Non-pigmented ciliary epithelial cell (primary cell): ENCODE measurements around the gene FTO.

ENCODE experiments used
- DNase-seq: peaks from one replicate; pipeline ENCODE4 v3.0.0-alpha.2; 2010; ENCODE audit warnings: low read depth

The FTO gene

GRCh38 chr16:53784291-53784690 lies 80.3 kb downstream of the FTO start:
- no peak for DNase-seq

DNA sequence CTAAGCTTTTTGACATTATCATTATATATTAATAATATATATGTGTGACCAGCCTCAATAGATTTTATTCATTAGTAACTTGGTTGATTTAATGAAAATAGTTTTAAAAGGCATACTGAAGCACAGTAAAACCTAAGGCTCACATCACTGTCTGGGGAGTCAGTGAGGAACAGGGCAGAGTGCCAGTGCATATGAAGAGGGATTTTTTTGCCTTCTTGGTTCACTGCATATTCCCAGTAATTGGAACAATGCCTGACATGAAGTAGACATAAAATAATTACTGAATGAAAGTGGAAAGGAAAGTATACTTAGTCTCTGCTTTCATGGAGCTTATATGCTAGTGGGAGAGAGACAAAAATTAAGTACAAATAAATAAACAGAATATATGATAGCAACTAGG lies 81.1 kb downstream of the FTO start:
- no peak for DNase-seq

DNA sequence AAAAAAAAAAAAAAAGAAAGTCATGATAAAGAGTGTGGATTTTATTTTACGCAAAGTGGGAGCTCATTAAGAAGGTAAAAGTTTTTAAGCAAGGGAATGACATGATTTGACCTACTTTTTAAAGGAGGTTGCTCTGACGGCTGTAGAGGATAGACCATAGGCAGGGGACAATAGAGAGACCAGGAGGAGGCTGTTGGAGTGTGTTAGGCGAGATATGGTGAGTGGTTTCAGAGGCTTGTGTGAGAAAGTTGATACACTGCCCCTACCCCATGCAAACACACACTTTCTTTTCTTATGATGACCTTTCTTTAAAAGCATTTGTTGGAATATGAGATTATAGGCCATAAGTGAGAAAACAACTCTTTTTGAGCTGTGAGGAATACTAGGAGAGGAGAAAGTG lies 82.0 kb downstream of the FTO start:
- no peak for DNase-seq

- DNase-seq, result no peak
Measured at GRCh38 chr16:53787423-53787822, 83.5 kb downstream of the FTO start.

DNA sequence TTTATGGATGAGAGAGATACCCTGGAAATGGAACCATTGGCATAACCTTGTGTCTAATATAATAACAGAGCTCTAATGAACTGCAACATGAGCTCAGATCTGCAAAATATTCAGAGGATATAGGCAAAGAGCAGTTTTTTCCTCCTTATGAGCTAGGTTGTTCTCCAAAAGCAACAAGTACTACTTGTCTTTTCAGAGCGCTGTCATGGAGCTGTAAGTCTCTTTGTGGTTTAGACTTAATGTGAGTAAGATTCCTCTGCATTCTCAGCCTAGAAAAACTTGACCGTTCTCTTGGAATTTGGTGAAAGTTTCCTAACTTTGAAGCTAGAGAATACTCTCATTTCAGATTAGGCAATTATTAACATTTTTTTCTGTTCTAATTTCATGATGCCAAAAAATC lies 85.2 kb downstream of the FTO start:
- DNase-seq, result peak; percentile 69

- no peak for DNase-seq
Measured at GRCh38 chr16:53792161-53792951, 88.4 kb downstream of the FTO start.

DNA sequence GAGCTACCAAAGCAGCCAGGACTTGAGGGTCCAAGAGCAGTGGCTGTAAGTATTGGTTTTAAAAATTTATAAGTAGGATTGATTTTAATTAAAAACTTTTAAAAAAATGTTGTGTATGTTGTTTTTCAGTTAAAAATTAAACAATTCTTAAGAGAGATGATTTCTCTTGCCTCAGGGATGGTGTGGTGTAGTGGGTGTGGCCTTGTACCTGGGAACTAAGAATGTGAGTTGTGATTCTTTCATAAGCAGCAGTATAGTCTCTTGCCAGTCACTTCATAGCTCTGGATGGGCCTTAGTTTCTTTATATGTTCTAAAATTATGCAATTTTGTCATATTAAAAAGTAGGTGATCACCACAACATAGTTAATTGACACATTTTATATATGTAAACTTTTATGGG lies 99.5 kb downstream of the FTO start:
- DNase-seq, result no peak

- no peak for DNase-seq
Measured at GRCh38 chr16:53803998-53804397, 100.0 kb downstream of the FTO start.

- no peak for DNase-seq
Measured at GRCh38 chr16:53804467-53804866, 100.5 kb downstream of the FTO start.

DNA sequence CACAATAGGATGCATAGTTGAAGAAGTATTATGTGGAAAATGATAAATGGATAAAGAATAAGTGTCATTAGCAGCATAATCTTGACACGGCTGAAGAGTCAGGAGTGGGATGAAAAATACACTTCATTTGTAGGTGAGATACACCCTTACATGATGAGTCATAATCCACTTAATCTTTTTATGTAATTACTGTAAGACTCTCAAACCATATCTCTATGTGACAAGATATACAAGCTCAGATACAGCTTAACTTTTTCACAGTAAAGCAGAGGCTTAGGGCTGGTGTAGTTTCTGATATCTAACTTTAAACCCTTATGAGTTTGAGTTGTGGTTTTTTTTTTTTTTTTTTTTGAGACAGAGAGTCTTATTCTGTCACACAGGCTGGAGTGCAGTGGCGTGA lies 101.2 kb downstream of the FTO start:
- no peak for DNase-seq

DNA sequence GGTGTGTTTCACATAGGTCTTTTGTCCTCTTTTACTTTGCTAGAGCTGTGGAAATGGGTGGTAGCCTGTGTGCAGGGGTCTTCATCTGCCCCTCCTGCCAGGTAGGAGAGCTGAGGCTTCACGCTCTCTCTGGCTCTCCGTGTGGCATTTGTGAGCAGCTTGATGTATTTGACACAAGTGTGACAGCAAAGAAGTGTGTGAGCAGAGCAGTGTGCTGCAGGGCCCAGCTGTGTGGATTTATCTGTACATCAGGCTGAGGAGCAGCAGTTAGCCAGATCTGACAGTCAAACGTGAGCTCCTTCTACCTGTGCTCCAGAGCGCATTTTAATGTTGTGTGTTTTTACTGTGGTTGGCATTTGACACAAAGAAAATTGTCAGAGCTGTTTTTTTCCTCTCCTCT lies 101.8 kb downstream of the FTO start:
- DNase-seq, result no peak

DNA sequence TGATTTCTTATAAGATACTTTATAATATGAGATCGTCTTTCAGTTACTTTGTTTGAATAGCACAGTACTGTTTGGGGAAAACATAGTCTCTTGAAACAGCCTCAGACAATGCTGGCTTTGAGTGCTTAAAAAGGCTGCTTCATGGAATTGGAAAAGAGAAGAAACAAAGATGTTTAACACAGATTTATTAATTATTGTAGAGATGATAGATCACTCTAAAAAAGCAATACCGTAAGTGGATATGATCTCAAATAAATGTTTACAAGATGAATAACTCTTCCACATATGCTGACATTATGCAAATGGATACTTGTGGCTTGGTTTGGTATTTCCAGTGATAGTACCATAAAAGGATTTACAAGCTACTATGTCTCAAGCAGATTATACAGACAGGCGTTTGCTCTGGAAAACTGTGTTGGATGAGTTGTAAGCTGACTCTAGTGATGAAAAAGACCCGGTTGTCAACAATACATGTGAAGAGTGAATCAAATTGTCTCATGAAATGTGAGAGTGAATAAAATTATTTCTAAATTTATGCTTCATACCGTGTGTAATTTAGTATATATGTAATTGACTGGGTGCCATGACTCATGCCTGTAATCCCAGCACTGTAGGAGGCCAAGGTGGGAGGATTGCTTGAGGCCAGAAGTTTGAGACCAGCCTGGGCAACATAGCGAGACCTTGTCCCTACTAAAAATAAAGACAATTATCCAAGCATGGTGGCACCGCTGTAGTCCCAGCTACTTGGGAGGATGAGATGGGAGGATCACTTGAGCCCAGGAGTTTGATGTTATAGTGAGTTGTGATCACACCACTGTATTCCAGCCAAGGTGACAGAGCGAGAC lies 105.4 kb downstream of the FTO start:
- DNase-seq, result peak; percentile 82

DNA sequence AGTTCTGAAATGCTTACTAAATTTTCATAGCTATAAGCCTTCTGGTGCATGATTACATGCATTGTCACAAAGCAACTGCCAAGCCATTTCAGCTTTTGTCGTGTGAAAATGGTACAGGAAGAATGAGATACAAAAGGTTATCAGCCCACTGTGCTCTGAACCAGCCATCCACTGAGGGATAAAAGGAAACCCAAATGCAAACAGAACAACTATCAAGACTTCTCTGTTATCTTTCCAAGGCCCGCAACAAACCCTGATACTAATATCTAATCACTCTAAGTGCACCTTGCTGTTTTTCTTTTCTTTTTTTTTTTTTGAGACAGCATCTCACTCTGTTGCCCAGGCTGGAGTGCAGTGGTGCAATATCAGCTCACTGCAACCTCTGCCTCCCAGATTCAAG lies 109.0 kb downstream of the FTO start:
- DNase-seq, result no peak

GRCh38 chr16:53814801-53815200 lies 110.8 kb downstream of the FTO start:
- no peak for DNase-seq

GRCh38 chr16:53816211-53816836 lies 112.4 kb downstream of the FTO start:
- DNase-seq, result no peak

- DNase-seq, result peak; percentile 96
Measured at GRCh38 chr16:53817117-53817755, 113.3 kb downstream of the FTO start.

GRCh38 chr16:53817812-53818550 lies 114.0 kb downstream of the FTO start:
- no peak for DNase-seq

- DNase-seq, result no peak
Measured at GRCh38 chr16:53821487-53821886, 117.5 kb downstream of the FTO start.

DNA sequence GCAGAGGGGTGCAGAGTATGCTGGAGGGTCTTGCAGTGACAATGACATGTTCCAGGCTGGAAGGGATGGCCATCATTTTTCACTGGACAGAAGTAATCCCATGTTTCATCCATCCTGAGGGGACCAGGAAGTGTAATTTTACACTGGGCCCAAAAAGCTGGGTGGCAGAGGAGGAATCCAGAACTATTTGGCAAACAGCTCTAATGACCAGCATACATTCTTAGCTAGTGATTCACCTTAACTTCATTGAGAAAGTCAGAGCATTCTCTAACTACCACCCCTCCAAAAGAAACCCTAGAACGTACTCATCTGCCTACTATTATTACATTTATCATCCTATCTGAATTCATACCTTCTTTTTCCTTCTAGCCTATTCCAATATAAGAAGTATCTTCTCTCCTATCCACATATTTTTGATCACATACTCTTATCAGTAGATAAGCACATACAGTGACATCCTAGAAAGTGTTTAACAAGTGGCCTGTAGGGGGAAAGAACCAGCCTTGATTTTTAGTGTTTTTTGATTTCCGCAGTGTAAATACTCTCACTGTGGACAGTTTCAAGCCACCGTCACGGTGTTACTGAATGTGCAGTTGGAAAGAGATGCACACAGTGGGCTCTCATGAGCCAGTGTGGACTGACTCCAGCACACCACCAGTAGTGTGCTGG lies 118.1 kb downstream of the FTO start:
- DNase-seq, result peak; percentile 58

GRCh38 chr16:53822936-53823529 lies 119.1 kb downstream of the FTO start:
- peak; percentile 51 for DNase-seq

- DNase-seq, result no peak
Measured at GRCh38 chr16:53826658-53827057, 122.7 kb downstream of the FTO start.
